Measurements from ENCODE around the gene ALDOC.

The ALDOC gene

DNA sequence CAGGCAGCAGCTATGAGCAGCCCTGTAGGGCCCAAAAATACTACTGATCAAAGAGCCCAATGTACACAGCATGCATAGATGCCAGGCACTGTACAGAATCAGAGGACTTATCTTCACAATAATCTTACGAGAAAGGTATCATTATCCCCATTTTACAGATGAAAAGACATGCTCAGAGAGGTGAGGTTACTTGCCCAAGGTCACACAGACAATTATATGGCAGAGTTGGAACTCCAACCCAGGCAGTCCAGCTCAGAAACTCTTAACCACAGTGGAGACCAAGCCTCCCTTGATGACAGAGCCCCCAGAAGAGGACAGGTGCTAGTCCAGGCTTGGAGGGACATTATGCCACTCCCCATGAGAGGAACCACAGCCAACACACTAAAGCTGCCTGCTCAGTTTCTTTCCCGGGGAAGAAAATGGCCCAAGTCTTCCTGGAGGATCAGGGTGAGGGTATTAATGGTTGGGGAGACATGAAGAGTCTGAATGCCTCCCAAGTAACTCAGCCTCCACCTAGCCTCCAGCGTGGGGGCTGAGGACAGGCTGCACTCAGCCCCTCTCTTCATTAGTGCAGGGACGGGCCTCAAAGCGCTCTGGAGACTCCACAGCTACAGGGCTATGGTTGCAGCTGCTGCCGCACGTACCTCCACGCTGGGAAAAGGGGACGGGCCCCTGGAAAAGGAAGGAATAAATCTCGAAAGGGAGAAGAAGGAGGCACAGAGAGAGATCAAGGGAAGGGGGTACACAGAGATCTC is 25.1 kb downstream of the ALDOC start:
- DNase-seq: no peak

DNA sequence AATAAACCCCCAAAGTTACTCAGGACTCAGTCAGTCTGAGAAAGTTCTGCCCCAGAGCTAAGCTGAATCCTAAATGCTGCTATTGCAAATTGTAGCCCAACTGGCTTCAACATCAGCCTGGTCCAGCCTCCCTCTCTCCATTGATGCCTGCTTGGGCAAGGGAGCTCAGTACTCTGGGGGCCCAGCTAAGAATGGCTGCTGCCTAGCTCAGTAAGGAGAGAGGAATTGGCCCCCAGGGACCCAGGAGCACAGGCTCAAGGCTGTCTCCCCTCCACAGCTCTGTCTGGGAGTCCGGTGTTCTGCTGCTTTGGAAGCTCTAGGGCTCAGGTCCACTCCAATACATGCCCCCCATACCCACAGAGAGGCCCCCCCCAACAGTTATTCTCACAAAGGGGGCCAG is 25.8 kb downstream of the ALDOC start:
- DNase-seq: no peak

DNA sequence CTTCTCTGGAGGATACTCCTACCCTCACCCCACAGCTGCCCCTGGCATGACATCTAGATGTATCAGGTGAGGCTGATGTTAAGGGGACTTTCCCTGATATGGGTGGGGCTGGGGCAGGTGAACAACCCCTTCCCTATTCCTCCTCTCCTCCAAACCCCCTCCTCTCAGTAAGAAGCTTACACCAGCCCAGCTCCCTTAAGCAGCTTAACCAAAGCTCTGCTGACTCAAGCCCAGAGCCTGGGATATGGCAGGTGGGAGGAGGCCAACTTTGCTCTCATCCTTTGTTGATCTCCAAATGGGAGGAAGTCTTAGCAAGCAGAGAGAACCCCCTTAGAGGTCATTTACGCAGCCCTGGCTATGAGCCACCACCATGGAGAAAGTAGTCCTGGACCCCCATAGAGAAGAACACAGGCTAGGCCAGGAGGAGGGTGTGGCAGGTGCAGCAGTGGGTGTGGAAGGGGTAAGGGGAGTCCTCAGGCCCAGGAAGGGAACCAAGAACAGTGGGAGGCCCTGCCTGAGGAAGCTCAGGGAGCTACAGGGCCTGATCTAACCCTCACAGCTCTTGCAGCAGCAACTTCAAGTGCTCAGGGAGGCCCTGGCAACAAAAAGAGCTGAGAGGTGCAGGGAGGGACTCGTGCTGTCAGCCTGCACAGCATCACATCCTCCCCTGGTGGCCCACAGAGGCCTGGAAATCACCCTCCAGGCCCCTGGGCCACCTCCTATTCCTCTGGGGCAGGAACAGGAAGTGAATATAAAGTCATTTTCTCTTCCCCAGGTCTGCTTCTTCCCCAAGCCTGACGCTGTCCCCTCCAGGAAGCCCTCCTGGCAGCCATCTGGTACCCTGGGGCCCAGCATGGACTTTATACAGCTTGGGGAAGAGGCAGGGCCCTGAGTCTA is 27.2 kb downstream of the ALDOC start:
- no peak for DNase-seq

DNA sequence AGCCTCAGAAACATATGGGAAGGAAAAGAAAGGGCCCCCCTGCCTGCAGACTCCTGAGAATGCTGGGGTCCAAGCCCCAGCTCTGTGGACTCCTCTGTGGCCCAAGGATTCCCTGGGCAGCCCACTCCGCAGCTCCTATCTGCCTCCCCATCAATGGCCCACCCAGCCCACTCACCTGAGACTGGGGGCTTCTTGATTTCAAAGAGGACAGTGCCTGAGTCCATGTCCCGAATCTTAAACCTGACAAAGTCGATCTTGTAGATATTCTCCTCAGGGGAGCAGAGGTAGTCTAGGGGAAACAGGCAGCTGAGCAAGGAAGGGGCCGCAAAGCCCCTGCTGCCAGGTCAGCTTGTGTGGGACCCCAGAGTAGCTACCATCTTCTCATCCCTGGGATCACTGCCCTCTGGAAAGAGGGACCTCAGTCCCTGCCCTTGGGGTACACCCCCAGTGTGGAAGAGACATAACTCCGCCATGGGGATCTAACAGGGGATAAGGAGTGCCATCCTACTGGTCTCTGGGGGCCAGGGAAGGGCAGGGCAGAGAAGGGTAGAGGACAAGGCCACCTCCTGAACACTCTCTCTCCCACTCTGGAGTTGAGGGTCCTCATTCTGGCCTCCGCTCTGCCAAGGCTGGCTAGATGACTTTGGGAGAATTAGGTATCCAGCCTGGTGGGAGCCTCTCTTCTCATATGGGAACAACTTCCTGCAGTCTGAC is 28.1 kb downstream of the ALDOC start:
- DNase-seq: no peak

DNA sequence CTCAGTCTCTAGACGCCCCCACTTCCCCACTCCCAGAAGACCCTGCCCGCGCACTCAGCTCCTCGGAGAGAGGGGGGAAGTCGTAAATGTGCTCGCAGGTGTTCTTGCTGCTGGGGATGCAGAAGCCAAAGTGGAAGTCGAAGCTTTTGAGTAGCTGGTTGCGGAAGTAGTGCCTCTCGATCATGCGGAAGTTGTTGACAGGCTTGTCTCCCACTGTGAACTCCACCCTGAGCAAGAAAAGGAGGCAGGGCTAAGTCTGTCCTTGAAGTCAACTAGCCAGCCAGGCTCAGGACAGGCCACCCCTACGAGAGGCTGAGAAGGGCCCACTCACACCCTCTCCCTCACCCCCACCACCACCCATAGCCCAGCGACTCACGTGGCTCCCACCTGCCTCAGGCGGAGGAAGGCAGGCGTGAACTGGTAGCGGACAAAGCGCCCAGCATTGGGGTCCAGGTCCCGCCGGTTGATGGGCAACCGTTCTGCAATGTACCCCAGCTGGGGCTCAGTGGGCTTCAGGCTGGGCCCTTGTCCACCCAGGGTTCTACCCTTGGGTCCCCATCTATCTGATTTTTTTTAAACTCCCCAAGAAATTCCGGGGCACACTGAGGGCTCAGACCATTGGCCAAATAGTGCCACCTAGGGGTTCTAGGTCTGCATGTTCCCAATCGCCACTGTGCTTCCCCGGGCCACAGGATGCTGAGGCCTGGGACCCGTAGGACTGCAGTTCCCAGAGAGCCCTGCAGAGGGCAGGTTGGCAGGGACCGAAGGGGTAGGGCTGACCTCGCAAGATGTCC is 28.9 kb downstream of the ALDOC start:
- DNase-seq: peak; percentile 56

DNA sequence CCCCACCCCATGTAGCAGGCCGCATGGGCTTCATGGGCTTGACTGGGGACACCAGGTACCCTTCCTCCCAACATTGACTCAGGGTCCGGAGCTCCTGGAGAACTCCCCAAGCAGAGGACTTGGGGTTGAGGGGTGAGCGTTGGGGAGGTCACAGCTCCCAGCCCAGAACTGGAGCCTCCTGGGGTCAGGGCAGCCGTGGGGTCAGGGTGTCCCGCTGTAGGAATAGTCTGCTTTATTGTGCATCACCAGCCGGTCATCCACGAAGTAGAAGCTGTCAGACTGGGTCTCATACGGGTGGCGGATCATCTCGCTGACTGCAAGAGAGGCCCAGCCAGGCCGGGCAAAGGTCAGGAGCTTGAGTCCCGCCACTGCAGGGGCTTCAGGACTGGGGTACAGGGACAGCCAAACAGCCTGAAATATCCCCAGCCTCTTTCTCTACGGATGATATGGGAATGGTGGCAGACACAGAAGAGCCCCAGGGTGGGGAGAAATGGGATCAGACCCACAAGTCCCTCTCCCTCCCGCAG is 29.5 kb downstream of the ALDOC start:
- DNase-seq: no peak

DNA sequence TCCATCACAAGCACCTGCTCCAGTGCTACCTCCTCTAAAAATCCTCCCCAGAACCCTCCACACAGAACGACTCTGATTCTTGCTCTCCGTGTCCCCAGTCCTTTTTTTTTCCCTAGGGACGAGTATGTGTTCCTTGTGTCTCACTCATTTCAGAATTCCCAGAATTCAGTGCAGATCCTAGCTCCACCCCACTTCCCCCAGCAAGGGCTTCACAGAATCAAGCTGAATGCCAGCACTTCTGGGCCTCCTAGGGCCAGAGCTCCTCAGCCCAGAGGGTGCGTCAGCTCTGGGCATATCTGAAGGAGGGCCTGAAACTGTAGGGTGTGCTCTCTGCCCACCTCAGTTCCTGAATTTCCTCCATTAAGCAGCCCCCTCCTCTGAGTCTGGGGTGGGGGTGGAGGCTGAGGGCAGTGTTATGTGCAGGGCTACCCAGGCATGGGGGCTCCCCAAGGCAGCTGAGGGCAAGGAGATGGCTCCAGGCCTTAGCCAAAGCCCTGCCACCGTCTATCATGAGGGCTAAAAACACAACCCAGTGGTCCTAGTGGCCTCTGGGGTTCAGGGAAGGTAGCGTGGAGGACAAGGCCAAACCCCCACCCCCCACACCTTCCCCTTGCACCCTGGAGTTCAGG is 30.8 kb downstream of the ALDOC start:
- no peak for DNase-seq

DNA sequence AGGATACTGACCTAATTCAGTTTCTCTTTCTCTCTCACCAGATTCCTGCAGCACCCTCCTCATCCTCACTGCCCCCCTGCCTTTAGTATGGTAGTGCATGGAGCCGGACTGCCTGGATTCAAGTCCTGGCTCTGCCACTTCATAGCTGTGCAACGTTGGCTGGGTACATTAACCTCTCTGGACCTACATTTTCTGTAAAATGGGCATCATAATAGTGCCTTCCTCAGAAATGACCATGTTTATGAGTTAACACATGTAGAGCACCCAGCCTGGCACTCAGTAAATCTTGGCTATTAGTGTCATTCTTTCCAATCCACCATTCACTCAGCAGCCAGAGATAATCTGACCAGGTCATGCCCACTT is 31.6 kb downstream of the ALDOC start:
- no peak for DNase-seq

DNA sequence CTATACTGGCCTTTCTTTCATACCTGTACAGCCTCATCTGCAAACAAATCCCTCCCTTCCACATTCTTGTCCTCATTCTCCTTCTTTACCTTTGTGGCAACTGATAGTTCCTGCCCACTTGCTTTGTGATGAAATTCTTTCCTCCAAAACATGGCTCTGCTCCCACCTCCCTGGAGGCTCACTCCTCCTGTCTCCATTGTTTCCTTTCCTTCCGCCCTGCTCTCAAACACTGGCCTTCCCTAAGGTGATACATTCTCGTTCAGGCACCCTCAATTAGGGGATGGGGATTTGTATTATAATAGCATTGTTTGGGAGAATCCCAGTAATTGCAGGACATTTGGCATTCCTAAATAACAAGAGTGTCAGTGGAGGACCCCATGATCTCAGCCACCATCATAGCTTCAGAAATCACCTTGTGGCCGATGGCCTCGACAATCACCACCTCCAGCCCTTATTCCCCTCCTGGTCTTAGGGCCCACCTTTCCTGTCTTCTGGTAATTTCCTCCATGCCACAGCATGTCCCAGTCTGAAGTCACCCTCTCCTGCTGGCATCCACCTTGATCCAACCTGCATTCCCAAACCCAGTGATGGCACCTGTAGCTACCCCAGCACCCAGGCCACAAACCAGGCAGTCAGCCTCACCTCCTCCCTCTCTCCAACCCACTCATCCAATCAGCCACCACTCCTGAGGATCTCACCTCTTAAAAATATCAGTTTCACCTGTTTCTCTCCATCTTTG is 32.1 kb downstream of the ALDOC start:
- no peak for DNase-seq

DNA sequence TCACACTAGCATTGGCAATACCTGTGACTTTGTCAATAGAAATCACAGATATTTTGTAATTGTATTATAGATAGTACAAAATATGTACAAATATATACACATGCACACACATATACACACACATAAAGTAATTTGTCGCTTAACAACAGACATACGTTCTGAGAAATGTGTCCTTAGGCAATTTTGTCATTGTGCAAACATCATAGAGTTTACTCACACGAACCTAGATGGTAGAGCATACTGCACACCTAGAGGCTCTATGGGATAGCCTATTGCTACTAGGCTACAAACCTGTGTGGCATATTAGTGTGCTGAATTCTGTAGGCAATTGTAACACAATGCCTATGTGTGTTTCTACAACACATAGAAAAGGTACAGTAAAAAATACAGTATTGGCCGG is 35.3 kb downstream of the ALDOC start:
- DNase-seq: no peak

DNA sequence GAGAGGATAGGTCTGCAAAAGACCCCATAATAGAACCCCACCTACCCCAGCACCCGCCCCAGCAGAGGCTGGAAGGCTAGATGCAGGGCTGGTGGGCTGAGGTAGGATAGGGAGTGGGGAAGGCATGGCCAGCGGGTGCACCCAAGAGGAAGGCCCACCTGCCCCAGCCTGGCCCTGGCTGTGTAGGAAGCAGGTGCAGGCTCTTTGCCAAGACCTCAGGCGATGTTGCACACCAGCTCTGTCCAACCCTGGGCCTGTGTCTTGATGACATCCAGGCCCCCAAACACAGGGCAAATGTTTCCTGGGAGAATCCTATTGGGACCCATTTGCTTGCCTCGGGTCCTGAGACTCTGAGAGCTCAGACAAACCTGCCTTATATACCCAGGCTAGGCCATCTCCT is 36.5 kb downstream of the ALDOC start:
- no peak for DNase-seq

DNA sequence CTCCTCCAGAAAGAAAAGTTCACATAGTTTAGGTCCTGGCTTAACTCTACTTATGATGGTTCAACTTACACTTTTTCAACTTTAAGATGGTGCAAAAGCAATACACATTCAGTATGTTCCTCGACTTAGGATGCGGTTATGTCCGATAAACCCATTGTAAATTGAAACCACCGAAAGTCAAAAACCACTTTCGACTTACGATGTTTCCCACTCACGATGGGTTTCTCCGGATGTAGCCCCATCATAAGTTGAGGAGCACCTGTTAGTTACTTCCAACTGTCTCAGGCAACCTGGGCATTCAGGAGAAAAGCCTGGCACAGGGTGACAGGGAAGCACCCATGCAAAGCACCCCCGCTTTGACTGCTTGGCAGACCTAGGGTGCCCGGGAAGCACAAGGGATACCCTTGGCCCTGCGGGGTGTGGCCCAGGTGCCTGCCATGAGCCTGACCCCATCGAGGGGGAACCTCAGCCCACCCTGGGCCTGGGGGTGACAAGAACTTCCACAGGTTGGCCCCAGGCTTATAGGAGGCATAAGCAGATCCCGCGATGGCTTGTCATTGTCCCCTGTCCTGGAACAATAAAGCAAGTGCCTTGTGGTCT is 38.3 kb downstream of the ALDOC start:
- no peak for DNase-seq

DNA sequence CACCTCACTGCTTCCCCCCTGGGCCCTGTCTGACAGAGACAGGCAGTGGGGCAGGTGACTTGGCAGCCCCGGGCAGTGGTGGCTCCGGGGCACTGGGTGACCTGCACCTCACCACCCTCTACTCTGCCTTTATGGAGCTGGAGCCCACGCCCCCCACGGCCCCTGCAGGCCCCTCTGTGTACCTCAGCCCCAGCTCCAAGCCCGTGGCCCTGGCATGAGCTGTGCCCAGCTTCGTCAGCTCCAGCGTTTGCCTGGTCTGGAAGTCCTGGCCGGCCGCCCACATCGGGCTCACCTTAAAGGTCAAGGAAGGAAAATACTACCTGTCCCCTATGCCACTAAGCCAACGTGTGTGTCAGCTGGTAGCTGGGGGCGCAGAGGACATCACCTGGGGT is 39.5 kb downstream of the ALDOC start:
- no peak for DNase-seq

DNA sequence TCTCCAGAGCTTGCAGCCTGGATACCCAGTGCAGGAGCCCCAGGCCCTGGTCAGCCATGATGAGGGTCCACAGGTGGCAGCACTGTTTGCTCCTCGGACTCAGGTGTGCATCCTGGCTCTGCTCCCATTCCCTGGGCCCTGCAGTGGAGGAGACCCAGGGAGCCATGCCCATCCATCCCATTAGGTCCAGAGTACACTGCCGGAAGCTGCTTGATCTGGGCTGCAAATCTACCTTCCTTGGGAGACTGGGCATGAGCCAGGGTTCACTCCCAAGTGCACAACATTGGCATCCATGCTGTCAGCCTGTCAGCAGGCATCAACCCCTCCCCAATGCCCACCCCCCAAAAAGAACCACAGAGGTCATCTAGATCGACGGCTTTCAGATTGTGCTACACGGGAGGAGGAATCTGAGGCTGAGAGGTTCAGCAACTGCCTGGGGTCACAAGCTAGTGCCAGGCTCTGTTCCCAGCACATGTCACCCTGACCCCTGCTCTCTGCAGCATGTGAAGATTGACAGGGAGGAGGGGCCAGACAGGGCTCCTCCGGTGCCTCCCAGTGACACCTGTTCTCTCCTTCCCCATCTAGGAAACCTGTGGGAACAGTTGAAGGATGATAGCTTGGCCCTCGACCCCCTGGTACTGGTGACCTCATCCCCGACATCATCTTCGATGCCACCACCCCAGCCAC is 40.0 kb downstream of the ALDOC start:
- no peak for DNase-seq

DNA sequence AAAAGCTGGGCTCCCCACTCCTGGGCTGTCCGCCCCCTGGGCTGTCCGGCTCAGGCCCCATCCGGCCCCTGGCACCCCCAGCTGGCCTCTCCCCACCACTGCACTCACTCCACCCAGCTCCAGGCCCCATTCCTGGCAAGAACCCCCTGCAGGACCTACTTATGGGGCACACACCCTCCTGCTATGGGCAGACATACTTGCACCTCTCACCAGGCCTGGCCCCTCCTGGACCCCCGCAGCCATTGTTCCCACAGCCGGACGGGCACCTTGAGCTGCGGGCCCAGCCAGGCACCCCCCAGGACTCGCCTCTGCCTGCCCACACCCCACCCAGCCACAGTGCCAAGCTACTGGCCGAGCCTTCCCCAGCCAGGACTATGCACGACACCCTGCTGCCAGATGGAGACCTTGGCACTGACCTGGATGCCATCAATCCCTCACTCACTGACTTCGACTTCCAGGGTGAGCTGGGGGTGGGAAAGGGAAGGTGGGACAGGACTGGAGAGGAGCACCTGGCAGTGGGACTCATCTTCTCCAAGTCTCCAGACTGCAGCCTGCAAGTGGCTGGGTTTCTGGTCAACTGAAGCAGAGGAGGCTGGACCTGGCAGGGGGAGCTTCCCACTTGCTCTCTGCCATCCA is 41.8 kb downstream of the ALDOC start:
- DNase-seq: no peak

DNA sequence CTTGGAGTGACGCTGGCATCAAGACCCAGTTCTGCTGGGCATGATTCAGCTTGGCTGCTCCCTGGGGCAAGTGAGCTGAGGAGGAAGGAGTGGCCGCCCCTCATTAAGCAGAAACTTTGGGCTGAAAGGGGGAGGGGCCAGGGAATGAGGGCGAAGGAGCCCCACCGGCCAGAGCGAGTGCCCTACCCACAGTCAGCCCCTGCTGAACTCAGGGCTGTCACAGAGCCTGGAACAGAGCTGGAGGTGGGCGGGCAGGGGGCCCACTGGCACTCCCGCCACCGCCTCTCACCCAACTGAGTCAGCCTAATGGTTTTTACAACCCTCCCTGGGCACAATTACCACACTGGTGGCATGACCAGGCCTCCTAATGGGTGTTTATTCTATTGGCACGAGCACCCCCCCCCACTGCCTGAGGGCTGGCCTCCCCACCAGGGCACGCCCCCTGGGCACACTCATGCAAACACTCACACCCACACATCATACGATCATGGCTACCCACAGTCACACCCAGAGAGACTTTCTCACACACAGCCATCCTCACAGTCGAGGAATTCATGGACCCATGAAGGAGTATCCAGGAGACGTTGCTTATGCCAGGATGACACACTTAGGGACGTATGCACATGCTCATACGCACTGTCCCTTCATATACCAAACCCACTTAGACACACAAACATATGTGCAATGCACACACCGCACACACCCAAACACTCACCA is 43.4 kb downstream of the ALDOC start:
- no peak for DNase-seq

DNA sequence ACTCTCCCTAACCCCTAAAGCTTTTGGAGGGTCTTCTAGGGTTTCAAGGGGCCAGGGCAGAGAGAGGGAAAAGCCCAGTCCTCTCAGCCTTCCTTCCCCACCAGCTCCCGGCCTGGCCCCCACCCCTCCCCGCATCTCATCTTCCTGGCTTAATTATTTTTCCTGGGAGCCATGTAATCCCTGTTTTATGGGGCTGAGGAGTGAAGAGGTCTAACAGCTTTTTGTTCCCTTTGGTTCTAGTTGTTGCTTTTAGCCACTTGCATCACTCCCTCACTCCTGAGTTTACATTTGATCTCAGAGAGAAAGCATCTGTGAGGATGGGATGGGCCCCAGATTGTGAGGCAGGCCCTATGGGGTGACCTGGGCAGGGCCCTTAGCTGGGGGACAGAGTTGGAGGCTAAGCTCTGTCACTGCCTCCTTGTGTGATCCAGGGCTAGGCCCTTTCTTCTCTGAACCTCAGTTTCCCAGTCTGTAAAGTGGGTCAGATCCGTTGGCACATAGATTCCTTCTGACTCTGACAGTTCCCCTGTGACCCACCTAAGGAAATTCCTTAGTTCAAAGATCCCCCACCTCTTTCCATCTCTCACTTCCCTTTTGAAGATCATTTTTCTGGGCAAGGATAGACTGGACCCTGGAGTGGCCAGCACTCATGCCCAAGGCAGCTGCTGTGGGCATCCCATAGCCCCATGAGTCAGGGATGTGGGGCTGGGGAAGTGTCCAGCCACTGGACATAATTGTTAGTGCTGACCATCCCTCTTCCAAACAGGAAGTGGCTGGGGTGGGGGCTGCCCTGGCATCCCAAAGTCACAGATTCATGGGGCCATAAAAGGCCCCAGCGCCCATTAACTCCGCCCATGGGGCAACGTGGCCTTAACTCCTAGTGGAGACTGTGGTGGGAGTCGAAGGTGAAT is 44.4 kb downstream of the ALDOC start:
- no peak for DNase-seq

DNA sequence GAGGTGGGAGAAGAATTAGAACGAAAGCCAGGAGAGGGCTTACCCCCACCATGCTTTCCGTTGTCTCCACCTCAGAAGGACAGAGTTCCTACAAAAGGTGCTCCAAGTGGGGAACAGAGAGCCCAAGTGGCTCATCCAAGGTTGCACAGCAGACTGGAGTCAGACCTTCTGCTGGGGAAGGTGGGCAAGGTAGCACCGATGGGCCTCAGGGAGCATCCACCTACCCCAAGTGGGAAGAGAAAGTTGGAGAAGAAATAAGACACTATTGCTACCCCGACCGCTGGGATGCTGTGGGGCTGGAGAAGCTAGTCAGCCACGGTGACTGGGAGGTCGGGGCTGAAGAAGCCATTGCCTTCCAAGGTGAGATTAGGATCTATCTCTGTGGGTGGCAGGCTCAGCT is 45.8 kb downstream of the ALDOC start:
- no peak for DNase-seq
